GM06990 (cell line): ENCODE results near the gene SNTG2.

ENCODE experiments used
- DNase-seq: peaks from one replicate; pipeline ENCODE4 v3.0.0-alpha.2; 2011; ENCODE audit not compliant: insufficient read length; ENCODE audit errors: extremely low read depth
- H3K27me3 ChIP-seq: replicated peaks from 2 replicates; pipeline ENCODE4 v1.6.0; 2011; ENCODE audit warnings: low read length; ENCODE audit not compliant: control insufficient read depth, insufficient read depth
- H3K36me3 ChIP-seq: 2 replicates; pipeline ENCODE4 v1.5.1; 2011; ENCODE audit warnings: low read length; ENCODE audit not compliant: control insufficient read depth, insufficient read depth
- H3K4me3 ChIP-seq: replicated peaks from 2 replicates; pipeline ENCODE4 v1.5.1; 2011; ENCODE audit warnings: low read depth, mild to moderate bottlenecking, control low read depth, low read length
- TF ChIP-seq, protein P1 (sequence below): IDR thresholded peaks from 2 replicates; pipeline ENCODE4 v1.5.1; 2011; ENCODE audit warnings: low read length, control low read depth, mild to moderate bottlenecking, inconsistent platforms; ENCODE audit not compliant: insufficient read depth, poor library complexity, severe bottlenecking

The SNTG2 gene

DNA sequence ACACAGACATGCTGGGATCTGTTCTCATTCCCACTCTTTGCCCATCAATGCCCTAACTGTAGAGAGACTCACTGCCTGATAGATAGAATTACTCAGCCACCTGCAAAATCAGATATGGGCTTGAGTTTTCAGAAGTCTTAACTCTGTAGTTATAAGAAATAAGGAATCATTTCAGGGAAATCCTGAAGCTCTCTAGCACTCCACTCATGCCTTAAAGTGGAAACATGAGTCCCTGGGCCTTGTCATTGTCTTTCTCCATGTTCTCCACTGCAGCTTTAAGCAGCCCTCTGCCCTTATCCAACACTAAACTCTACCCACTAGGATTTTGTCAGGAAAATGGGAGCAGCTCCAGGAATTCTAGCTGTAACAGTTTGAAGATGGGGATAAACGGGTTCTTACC, 192.5 kb downstream of the SNTG2 start:
- DNase-seq, result no peak
- no peaks in the 10 kb centered on the region for H3K36me3 ChIP-seq
- TF ChIP-seq, protein P1, sequence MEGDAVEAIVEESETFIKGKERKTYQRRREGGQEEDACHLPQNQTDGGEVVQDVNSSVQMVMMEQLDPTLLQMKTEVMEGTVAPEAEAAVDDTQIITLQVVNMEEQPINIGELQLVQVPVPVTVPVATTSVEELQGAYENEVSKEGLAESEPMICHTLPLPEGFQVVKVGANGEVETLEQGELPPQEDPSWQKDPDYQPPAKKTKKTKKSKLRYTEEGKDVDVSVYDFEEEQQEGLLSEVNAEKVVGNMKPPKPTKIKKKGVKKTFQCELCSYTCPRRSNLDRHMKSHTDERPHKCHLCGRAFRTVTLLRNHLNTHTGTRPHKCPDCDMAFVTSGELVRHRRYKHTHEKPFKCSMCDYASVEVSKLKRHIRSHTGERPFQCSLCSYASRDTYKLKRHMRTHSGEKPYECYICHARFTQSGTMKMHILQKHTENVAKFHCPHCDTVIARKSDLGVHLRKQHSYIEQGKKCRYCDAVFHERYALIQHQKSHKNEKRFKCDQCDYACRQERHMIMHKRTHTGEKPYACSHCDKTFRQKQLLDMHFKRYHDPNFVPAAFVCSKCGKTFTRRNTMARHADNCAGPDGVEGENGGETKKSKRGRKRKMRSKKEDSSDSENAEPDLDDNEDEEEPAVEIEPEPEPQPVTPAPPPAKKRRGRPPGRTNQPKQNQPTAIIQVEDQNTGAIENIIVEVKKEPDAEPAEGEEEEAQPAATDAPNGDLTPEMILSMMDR, result no peak
- H3K4me3 ChIP-seq, result no peak overlapping the region
- no peaks in the 10 kb centered on the region for H3K27me3 ChIP-seq

DNA sequence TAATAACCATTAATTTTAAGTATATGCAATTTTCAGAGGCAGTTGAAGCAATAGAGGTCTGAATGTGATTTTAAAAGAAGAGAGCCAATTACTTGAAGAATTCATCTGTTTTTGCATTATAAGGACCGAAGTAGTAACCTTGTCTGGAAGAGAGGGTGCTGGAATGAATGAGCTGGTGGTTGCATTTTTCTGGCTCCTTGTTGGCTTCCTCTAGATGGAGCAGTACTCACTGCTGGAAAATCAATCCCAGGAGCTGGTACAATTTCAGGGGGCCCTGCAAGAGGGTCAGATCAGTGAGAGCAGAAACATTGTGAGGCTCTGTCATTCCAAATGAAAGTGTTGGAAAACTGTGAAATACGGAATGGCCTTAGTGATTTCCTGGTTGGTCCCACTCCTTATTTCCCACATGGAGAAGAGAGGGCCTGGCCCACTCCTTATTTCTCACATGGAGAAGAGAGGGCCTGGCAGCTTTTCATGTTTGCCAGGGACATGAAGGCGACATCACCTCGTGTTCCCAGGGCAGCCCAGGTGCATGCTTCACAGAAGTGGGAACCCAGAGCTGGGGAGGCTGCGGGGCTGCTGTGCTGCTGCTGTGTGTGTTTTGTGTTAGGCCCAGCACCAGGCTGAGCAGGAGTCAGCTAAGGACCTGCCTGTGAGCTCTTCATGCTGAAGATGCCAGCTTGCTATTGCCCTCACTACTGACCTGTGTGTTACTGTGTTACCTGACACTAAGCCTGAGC, 197.4 kb downstream of the SNTG2 start:
- no peak for DNase-seq
- TF ChIP-seq, protein P1, result no peak
- no peaks in the 10 kb centered on the region for H3K27me3 ChIP-seq
- no peaks in the 10 kb centered on the region for H3K36me3 ChIP-seq
- no peak overlapping the region for H3K4me3 ChIP-seq

DNA sequence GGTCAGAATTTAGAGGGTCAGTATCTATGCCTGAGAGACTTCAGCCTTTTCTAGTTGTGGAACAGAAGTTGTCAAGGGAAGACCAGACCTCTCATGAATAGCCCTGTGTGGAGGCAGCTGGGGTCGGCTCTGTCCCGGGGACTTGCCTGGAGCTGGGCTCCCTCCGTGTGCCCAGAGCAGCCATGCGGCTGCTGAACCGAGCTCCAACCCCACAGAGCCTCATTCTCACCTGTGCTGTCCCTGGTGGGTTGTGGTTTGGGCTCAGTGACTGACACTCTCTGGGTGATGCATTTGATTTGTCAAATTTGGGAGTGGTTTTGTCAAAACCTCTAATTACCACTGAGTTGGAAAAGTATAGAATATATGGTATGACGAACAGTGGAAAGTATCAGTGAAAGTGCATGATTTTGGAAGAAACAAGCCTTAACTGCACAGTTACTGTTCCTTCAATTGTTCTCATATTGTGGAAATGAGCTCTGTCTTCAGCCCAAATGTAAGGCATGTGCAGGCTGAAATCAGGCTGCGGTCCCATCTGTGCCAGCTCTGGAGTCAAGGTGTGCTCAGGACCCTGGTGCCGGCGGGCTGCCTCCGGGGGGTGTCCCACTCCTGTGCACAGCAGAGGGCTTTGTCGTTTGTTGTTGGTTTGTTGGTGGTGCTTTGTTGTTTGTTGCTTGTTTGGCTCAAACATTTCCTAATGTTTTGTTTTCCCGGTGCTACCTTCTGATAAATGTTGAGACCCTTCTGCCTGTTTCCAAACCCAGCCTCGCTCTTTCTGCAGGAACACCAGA, 200.3 kb downstream of the SNTG2 start:
- no peak overlapping the region for H3K4me3 ChIP-seq
- DNase-seq, result no peak
- no peaks in the 10 kb centered on the region for H3K27me3 ChIP-seq
- TF ChIP-seq, protein P1, result no peak
- no peaks in the 10 kb centered on the region for H3K36me3 ChIP-seq

DNA sequence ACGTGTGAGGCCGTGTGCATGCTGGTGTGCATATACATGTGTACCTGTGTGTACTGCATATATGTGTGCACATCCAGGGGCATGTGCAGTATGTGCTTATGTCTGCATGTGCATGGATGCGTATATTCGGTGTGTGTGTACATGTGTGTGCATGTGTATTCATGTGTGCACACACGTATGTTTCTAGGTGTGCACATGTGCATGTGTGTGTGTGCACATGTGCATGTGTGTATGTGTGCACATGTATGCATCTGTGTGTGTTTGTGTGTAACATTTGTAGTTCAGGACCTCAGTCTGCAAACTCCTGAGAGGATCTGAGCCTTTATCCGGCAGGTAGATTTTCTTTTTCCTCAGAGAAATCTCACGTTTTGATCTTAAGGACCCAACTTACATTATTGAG, 201.7 kb downstream of the SNTG2 start:
- Histone ChIP-seq H3K27me3 (no peaks in the 10 kb centered on the region), H3K36me3 (no peaks in the 10 kb centered on the region)
- TF ChIP-seq, protein P1, result no peak

DNA sequence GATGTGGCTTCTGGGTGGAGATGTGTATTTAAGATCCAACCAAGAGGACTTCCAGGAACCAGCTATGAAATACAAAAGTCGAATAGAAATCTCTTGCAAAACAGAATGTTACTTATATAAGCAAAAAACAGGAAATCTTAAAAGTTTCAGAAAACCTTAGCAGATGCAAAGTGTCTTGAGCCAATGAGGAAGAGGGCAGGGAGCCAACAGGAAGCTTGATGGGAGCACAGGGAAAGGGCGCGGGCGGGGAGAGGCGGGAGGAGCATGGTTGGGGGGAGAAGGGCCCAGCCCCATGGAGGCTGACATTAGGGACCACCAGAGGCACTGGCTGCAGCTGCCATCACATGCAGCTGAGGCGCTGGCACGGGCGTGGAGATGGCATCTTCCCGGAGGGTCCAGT, 203.3 kb downstream of the SNTG2 start:
- TF ChIP-seq, protein P1, result no peak

More for the DNA sequence above, 201.7 kb downstream of the SNTG2 start:
- DNase-seq, result no peak
- no peak overlapping the region for H3K4me3 ChIP-seq

More for the DNA sequence above, 203.3 kb downstream of the SNTG2 start:
- H3K27me3 ChIP-seq, result no peaks in the 10 kb centered on the region
- no peak for DNase-seq
- H3K4me3 ChIP-seq, result no peak overlapping the region
- no peaks in the 10 kb centered on the region for H3K36me3 ChIP-seq
